GM23338 (cell line): ENCODE results near the gene CLDN20. TPM values are rescaled to one million over a fixed set of nuclear protein-coding genes. Genes with fewer than 3 reads are reported as not detected.

Experiments used
- ATAC-seq: fragments of 200-7000 bp; cut with Tn5 transposase; 3 replicates; pipeline ENCODE4 v1.9.1; 2020
- DNase-seq: peaks from one replicate; pipeline ENCODE4 v3.0.0-alpha.2; 2015; ENCODE audit warnings: low spot score
- H2AFZ ChIP-seq: fragments of 200-600 bp; sonication (generic); 2 replicates; pipeline ENCODE4 v1.8.0; 2016; ENCODE audit warnings: antibody characterized with exemption, mild to moderate bottlenecking, moderate library complexity
- H3F3A ChIP-seq: fragments of 200-600 bp; sonication (generic); replicated peaks from 2 replicates; pipeline ENCODE4 v1.8.0; 2017; ENCODE audit warnings: antibody characterized with exemption, mixed run types, low read depth
- H3K27ac ChIP-seq: fragments of 200-600 bp; sonication (generic); 2 replicates; pipeline ENCODE4 v1.6.1; 2016; ENCODE audit warnings: low read depth
- H3K27me3 ChIP-seq: fragments of 200-600 bp; sonication (generic); 2 replicates; pipeline ENCODE4 v1.8.0; 2016; ENCODE audit warnings: mild to moderate bottlenecking, mixed run types, moderate library complexity; ENCODE audit not compliant: insufficient read depth
- H3K36me3 ChIP-seq: fragments of 200-600 bp; sonication (generic); 2 replicates; pipeline ENCODE4 v1.8.0; 2016; ENCODE audit warnings: mild to moderate bottlenecking; ENCODE audit not compliant: insufficient read depth
- H3K4me1 ChIP-seq: fragments of 200-600 bp; sonication (generic); 2 replicates; pipeline ENCODE4 v1.8.0; 2016; ENCODE audit warnings: mild to moderate bottlenecking, moderate library complexity; ENCODE audit not compliant: insufficient read depth
- H3K4me2 ChIP-seq: fragments of 200-600 bp; sonication (generic); 2 replicates; pipeline ENCODE4 v1.7.1; 2017; ENCODE audit warnings: mixed run types
- H3K4me3 ChIP-seq: fragments of 200-600 bp; sonication (generic); 2 replicates; pipeline ENCODE4 v1.6.1; 2016; ENCODE audit warnings: mixed run types
- H3K79me2 ChIP-seq: fragments of 200-600 bp; sonication (generic); replicated peaks from 2 replicates; pipeline ENCODE4 v1.8.0; 2017; ENCODE audit warnings: mild to moderate bottlenecking; ENCODE audit not compliant: insufficient read depth
- H3K9me2 ChIP-seq: fragments of 200-600 bp; sonication (generic); 2 replicates; pipeline ENCODE4 v1.8.0; 2017; ENCODE audit not compliant: insufficient read depth
- H4K20me1 ChIP-seq: fragments of 200-600 bp; sonication (generic); replicated peaks from 2 replicates; pipeline ENCODE4 v1.8.0; 2017; ENCODE audit warnings: mild to moderate bottlenecking; ENCODE audit not compliant: insufficient read depth
- H3K27ac Mint-ChIP-seq: 2 replicates; pipeline ENCODE4 v1.8.0; 2020; ENCODE audit warnings: inconsistent platforms, mild to moderate bottlenecking, moderate library complexity, mixed read lengths
- H3K27me3 Mint-ChIP-seq: 3 replicates; pipeline ENCODE4 v1.8.0; 2022; ENCODE audit warnings: low read depth, mild to moderate bottlenecking, moderate library complexity, mixed read lengths, inconsistent platforms; ENCODE audit not compliant: insufficient read depth, poor library complexity
- H3K36me3 Mint-ChIP-seq: 3 replicates; pipeline ENCODE4 v1.8.0; 2021; ENCODE audit warnings: low read depth, mild to moderate bottlenecking, inconsistent platforms, moderate library complexity, mixed read lengths
- H3K4me1 Mint-ChIP-seq: 3 replicates; pipeline ENCODE4 v1.8.0; 2020; ENCODE audit warnings: mild to moderate bottlenecking, inconsistent platforms, mixed read lengths
- H3K4me3 Mint-ChIP-seq: 3 replicates; pipeline ENCODE4 v1.8.0; 2021; ENCODE audit warnings: moderate library complexity, mild to moderate bottlenecking, inconsistent platforms, mixed read lengths
- H3K9me3 Mint-ChIP-seq: 3 replicates; pipeline ENCODE4 v1.8.0; 2020; ENCODE audit warnings: moderate library complexity, mild to moderate bottlenecking, inconsistent platforms, mixed read lengths
- CREB1 ChIP-seq: fragments of 250-450 bp; sonication (Bioruptor Pico); IDR thresholded peaks from 2 replicates; pipeline ENCODE4 v1.5.0; 2020; ENCODE audit warnings: low read depth, mild to moderate bottlenecking, moderate library complexity
- EZH2 ChIP-seq: fragments of 200-600 bp; sonication (generic); IDR thresholded peaks from one replicate; pipeline ENCODE4 v1.8.0; 2017; ENCODE audit warnings: antibody characterized with exemption, mild to moderate bottlenecking, low read depth; ENCODE audit not compliant: unreplicated experiment
- NANOG ChIP-seq: IDR thresholded peaks from 2 replicates; pipeline ENCODE4 v1.6.1; 2016; ENCODE audit warnings: antibody characterized with exemption, borderline replicate concordance
- POLR2AphosphoS5 ChIP-seq: IDR thresholded peaks from 2 replicates; pipeline ENCODE4 v1.6.1; 2016; ENCODE audit warnings: antibody characterized with exemption, low read depth
- ZNF114 ChIP-seq: fragments of 250-450 bp; sonication (Bioruptor Pico); IDR thresholded peaks from 2 replicates; pipeline ENCODE4 v1.5.0; 2020; ENCODE audit warnings: mild to moderate bottlenecking, moderate library complexity
- ZNF331 ChIP-seq: fragments of 250-450 bp; sonication (Bioruptor Pico); IDR thresholded peaks from 2 replicates; pipeline ENCODE4 v1.5.0; 2020; ENCODE audit warnings: low read depth, mild to moderate bottlenecking, moderate library complexity
- polyA plus RNA-seq: library from polyadenylated mRNA; unstranded; fragments of >200 nt; fragmentation: Nextera tagmentation; extraction: Ambion mirVana; gene quantifications from 2 replicates; pipeline ENCODE4 v1.2.1, GENCODE V29; 2016
- total RNA-seq: library from RNA; depleted of rRNA; stranded (reverse); fragments of >200 nt; shearing (Covaris generic); gene quantifications from 2 replicates; pipeline ENCODE4 v1.2.3, GENCODE V29; 2014
- TF ChIP-seq, protein P1 (sequence below): fragments of 250-450 bp; sonication (Bioruptor Pico); IDR thresholded peaks from 2 replicates; pipeline ENCODE4 v1.5.0; 2020; ENCODE audit warnings: mild to moderate bottlenecking, moderate library complexity
- TF ChIP-seq, protein P2 (sequence below), 2 experiments: fragments of 200-600 bp in 1 of 2; sonication (generic) in 1 of 2; conservative IDR thresholded peaks; 2 replicates each; pipeline versions ENCODE4 v1.5.1 to v1.6.1; 2016 to 2017; ENCODE audit warnings: antibody characterized with exemption in 2 of 2, low read depth in 2 of 2, mild to moderate bottlenecking in 2 of 2, moderate library complexity in 1 of 2
- TF ChIP-seq, protein P3 (sequence below): IDR thresholded peaks from 2 replicates; pipeline ENCODE4 v1.6.1; 2016; ENCODE audit warnings: antibody characterized with exemption

CLDN20 gene
- total and polyA plus RNA-seq, 2 experiments from 2014 or later: 0.23 TPM; not detected in 1

DNA sequence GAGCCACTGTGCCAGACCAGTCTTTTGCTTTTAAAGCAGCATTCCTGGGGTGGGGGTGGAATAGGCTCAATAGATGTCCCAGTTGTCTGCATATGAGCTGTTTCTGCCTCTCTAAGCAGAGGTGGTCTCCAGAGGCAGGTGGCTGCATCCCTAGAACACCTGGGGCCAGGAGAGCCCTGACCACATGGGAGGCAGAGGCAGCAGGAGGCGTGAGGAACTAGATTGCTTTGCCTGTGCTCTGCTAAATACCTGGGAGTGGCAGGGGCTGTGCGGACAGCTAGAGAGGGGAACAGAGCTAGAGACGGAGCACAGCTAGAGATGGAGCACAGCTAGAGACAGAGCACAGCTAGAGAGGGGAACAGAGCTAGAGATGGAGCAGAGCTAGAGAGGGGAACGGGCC lies 29.1 kb upstream of the CLDN20 start:
- Mint-ChIP-seq H3K36me3 (peaks cover 46% of the 10 kb centered on the region), H3K9me3 (peaks cover 43% of the 10 kb centered on the region), H3K4me3 (no peak overlapping the region), H3K27me3 (peaks cover 5% of the 10 kb centered on the region), H3K27ac (peak overlapping the region; percentile 36; the same call in 1 of the 2 replicates), H3K4me1 (peaks cover 8% of the 10 kb centered on the region; the same call in 2 of the 3 replicates)
- Histone ChIP-seq H3K27me3 (no peaks in the 10 kb centered on the region), H4K20me1 (no peaks in the 10 kb centered on the region; the same call in 1 of the 2 replicates), H3K4me3 (no peak overlapping the region), H2AFZ (no peak overlapping the region), H3K4me2 (no peak overlapping the region), H3K36me3 (peaks cover 18% of the 10 kb centered on the region), H3K79me2 (no peaks in the 10 kb centered on the region), H3K4me1 (peaks cover 6% of the 10 kb centered on the region; the same call in 1 of the 2 replicates), H3K27ac (0 out of 2 replicates have a peak overlapping the region, but pooled peaks have one; percentile 32), H3K9me2 (0 out of 2 replicates have a peak, but pooled peaks cover 8% of the 10 kb centered on the region), H3F3A (no peaks in the 10 kb centered on the region)
- TF ChIP-seq ZNF114 (CRISPR knock-in tag): no peak
- TF ChIP-seq, protein P1, sequence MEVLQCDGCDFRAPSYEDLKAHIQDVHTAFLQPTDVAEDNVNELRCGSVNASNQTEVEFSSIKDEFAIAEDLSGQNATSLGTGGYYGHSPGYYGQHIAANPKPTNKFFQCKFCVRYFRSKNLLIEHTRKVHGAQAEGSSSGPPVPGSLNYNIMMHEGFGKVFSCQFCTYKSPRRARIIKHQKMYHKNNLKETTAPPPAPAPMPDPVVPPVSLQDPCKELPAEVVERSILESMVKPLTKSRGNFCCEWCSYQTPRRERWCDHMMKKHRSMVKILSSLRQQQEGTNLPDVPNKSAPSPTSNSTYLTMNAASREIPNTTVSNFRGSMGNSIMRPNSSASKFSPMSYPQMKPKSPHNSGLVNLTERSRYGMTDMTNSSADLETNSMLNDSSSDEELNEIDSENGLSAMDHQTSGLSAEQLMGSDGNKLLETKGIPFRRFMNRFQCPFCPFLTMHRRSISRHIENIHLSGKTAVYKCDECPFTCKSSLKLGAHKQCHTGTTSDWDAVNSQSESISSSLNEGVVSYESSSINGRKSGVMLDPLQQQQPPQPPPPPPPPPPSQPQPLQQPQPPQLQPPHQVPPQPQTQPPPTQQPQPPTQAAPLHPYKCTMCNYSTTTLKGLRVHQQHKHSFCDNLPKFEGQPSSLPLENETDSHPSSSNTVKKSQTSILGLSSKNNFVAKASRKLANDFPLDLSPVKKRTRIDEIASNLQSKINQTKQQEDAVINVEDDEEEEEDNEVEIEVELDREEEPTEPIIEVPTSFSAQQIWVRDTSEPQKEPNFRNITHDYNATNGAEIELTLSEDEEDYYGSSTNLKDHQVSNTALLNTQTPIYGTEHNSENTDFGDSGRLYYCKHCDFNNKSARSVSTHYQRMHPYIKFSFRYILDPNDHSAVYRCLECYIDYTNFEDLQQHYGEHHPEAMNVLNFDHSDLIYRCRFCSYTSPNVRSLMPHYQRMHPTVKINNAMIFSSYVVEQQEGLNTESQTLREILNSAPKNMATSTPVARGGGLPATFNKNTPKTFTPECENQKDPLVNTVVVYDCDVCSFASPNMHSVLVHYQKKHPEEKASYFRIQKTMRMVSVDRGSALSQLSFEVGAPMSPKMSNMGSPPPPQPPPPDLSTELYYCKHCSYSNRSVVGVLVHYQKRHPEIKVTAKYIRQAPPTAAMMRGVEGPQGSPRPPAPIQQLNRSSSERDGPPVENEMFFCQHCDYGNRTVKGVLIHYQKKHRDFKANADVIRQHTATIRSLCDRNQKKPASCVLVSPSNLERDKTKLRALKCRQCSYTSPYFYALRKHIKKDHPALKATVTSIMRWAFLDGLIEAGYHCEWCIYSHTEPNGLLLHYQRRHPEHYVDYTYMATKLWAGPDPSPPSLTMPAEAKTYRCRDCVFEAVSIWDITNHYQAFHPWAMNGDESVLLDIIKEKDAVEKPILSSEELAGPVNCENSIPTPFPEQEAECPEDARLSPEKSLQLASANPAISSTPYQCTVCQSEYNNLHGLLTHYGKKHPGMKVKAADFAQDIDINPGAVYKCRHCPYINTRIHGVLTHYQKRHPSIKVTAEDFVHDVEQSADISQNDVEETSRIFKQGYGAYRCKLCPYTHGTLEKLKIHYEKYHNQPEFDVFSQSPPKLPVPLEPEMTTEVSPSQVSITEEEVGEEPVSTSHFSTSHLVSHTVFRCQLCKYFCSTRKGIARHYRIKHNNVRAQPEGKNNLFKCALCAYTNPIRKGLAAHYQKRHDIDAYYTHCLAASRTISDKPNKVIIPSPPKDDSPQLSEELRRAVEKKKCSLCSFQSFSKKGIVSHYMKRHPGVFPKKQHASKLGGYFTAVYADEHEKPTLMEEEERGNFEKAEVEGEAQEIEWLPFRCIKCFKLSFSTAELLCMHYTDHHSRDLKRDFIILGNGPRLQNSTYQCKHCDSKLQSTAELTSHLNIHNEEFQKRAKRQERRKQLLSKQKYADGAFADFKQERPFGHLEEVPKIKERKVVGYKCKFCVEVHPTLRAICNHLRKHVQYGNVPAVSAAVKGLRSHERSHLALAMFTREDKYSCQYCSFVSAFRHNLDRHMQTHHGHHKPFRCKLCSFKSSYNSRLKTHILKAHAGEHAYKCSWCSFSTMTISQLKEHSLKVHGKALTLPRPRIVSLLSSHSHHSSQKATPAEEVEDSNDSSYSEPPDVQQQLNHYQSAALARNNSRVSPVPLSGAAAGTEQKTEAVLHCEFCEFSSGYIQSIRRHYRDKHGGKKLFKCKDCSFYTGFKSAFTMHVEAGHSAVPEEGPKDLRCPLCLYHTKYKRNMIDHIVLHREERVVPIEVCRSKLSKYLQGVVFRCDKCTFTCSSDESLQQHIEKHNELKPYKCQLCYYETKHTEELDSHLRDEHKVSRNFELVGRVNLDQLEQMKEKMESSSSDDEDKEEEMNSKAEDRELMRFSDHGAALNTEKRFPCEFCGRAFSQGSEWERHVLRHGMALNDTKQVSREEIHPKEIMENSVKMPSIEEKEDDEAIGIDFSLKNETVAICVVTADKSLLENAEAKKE (CRISPR knock-in tag): 0 out of 2 replicates have a peak, but pooled peaks have one; percentile 14
- DNase-seq (peak; percentile 50), ATAC-seq (peak; percentile 85)

DNA sequence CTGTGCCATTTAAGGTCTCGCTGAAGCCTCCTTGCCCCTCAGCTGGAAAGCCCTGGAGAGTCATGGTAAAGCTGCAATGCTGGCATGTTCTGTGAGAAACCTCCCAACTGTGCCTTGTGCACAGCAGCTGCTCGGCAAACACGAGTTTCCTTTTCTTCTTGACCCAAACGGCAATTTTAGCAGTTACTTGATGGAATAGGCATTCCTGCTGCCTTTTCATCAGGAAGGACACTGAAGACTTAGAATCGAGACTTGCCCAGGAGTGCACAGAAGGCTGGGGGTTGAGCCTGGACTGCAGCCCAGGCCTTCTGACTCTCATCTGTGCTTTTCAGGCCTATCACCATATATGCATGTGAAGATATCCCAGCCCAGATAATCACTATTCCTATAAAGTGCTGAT lies 28.7 kb upstream of the CLDN20 start:
- no peak overlapping the region for H3K4me2 ChIP-seq
- 0 out of 2 replicates have a peak, but pooled peaks cover 8% of the 10 kb centered on the region for H3K9me2 ChIP-seq
- Mint-ChIP-seq H3K27me3 (peaks cover 5% of the 10 kb centered on the region), H3K36me3 (peaks cover 46% of the 10 kb centered on the region), H3K4me1 (peaks cover 8% of the 10 kb centered on the region; the same call in 2 of the 3 replicates), H3K27ac (no peak overlapping the region; the same call in 1 of the 2 replicates), H3K9me3 (peaks cover 43% of the 10 kb centered on the region), H3K4me3 (no peak overlapping the region)
- no peak overlapping the region for H3K4me3 ChIP-seq
- H3K36me3 ChIP-seq: peaks cover 14% of the 10 kb centered on the region
- H3K79me2 ChIP-seq: no peaks in the 10 kb centered on the region
- H4K20me1 ChIP-seq: no peaks in the 10 kb centered on the region; the same call in 1 of the 2 replicates
- no peak overlapping the region for H2AFZ ChIP-seq
- H3K27ac ChIP-seq: no peak overlapping the region
- no peaks in the 10 kb centered on the region for H3F3A ChIP-seq
- no peak for DNase-seq
- no peak for ATAC-seq
- H3K27me3 ChIP-seq: no peaks in the 10 kb centered on the region
- peaks cover 6% of the 10 kb centered on the region; the same call in 1 of the 2 replicates for H3K4me1 ChIP-seq
- TF ChIP-seq, protein P2, sequence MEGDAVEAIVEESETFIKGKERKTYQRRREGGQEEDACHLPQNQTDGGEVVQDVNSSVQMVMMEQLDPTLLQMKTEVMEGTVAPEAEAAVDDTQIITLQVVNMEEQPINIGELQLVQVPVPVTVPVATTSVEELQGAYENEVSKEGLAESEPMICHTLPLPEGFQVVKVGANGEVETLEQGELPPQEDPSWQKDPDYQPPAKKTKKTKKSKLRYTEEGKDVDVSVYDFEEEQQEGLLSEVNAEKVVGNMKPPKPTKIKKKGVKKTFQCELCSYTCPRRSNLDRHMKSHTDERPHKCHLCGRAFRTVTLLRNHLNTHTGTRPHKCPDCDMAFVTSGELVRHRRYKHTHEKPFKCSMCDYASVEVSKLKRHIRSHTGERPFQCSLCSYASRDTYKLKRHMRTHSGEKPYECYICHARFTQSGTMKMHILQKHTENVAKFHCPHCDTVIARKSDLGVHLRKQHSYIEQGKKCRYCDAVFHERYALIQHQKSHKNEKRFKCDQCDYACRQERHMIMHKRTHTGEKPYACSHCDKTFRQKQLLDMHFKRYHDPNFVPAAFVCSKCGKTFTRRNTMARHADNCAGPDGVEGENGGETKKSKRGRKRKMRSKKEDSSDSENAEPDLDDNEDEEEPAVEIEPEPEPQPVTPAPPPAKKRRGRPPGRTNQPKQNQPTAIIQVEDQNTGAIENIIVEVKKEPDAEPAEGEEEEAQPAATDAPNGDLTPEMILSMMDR (conservative IDR thresholded peaks at IDR 0.05; ENCODE audit: low read depth in 2 of 2): no peak
- TF ChIP-seq ZNF114 (CRISPR knock-in tag) (no peak), NANOG (no peak), POLR2AphosphoS5 (no peak), EZH2 (no peak), CREB1 (no peak), ZNF331 (CRISPR knock-in tag) (no peak)
- TF ChIP-seq, protein P3, sequence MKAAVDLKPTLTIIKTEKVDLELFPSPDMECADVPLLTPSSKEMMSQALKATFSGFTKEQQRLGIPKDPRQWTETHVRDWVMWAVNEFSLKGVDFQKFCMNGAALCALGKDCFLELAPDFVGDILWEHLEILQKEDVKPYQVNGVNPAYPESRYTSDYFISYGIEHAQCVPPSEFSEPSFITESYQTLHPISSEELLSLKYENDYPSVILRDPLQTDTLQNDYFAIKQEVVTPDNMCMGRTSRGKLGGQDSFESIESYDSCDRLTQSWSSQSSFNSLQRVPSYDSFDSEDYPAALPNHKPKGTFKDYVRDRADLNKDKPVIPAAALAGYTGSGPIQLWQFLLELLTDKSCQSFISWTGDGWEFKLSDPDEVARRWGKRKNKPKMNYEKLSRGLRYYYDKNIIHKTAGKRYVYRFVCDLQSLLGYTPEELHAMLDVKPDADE: no peak
